Hematopoietic multipotent progenitor cell (in vitro differentiated cells): ENCODE results near the gene SPEM3. TPM values are rescaled to one million over a fixed set of nuclear protein-coding genes. Genes with fewer than 3 reads are reported as not detected.

Experiments
- DNase-seq, 3 donors: peaks; one replicate each; pipeline ENCODE4 v3.0.0-alpha.2; 2011 to 2015; ENCODE audit warnings: low read depth in 2 of 3, low spot score in 2 of 3
- total RNA-seq: library from RNA; depleted of rRNA; stranded (reverse); fragments of >200 nt; gene quantifications from one replicate; pipeline ENCODE4 v1.2.3, GENCODE V29; 2012

The SPEM3 gene
- total RNA-seq, 1 donor = not detected

GRCh38 chr17:7403727-7403976 is 25.0 kb upstream of the SPEM3 start:
- DNase-seq = no peak

- DNase-seq = peak; percentile 93 to 99 (median 98)
These were observed 24.5 kb upstream of the SPEM3 start, which contains the start of gene TMEM256 for GRCh38 chr17:7403977-7404736. TSS of gene TMEM256 (minus strand) at chr17:7404097. CDS start at chr17:7404084, 13 bp downstream.

GRCh38 chr17:7404737-7405349 is 23.8 kb upstream of the SPEM3 start:
- DNase-seq = no peak

- no peak for DNase-seq
These were observed 23.1 kb upstream of the SPEM3 start for GRCh38 chr17:7405350-7406234.

- no peak for DNase-seq
These were observed 22.3 kb upstream of the SPEM3 start for GRCh38 chr17:7406235-7406825.

GRCh38 chr17:7407082-7407481 is 21.6 kb upstream of the SPEM3 start:
- no peak for DNase-seq

GRCh38 chr17:7407485-7408251 is 21.0 kb upstream of the SPEM3 start, which contains the start of gene NLGN2:
TSS of gene NLGN2 (plus strand) at chr17:7407845. CDS start at chr17:7408256, 411 bp downstream.
- no peak for DNase-seq

- DNase-seq = peak in 1 of 3 donors; percentile 6
These were observed 20.4 kb upstream of the SPEM3 start for GRCh38 chr17:7408252-7408727.

- DNase-seq = no peak
These were observed 19.8 kb upstream of the SPEM3 start for GRCh38 chr17:7408863-7409262.

GRCh38 chr17:7409716-7410115 is 18.9 kb upstream of the SPEM3 start:
- DNase-seq = no peak

GRCh38 chr17:7410634-7411426 is 17.8 kb upstream of the SPEM3 start:
- DNase-seq = no peak

GRCh38 chr17:7411427-7411750 is 17.3 kb upstream of the SPEM3 start:
- DNase-seq = no peak

GRCh38 chr17:7413346-7413985 is 15.2 kb upstream of the SPEM3 start:
- no peak for DNase-seq

- no peak for DNase-seq
These were observed 13.8 kb upstream of the SPEM3 start for GRCh38 chr17:7414837-7415236.

- DNase-seq = no peak
These were observed 12.9 kb upstream of the SPEM3 start for GRCh38 chr17:7415784-7416183.

GRCh38 chr17:7416323-7416722 is 12.3 kb upstream of the SPEM3 start:
- DNase-seq = no peak

- no peak for DNase-seq
These were observed 11.5 kb upstream of the SPEM3 start for GRCh38 chr17:7417056-7417655.

- DNase-seq = no peak
These were observed 10.0 kb upstream of the SPEM3 start for GRCh38 chr17:7418472-7419152.
